ENCODE results near the gene FIS1.
"Not testable (repeated sequence)": the region's sequence is repeated elsewhere in the genome, so short reads cannot be mapped to it uniquely, and the experiment has no call there.

FIS1 gene

GRCh38 chr7:101244375-101245146 lies at the start of gene FIS1:
FIS1 (minus strand) TSS chr7:101245081; CDS start chr7:101245004, 77 bp downstream.
- DNase-seq, result peak; percentile 84

- no peak for DNase-seq
These were observed 49.4 kb upstream of the FIS1 start for GRCh38 chr7:101294039-101294831.

- not testable (repeated sequence) for DNase-seq
These were observed 48.5 kb upstream of the FIS1 start for GRCh38 chr7:101293069-101294021.

GRCh38 chr7:101292566-101292965 lies 47.7 kb upstream of the FIS1 start:
- DNase-seq, result not testable (repeated sequence)

DNA sequence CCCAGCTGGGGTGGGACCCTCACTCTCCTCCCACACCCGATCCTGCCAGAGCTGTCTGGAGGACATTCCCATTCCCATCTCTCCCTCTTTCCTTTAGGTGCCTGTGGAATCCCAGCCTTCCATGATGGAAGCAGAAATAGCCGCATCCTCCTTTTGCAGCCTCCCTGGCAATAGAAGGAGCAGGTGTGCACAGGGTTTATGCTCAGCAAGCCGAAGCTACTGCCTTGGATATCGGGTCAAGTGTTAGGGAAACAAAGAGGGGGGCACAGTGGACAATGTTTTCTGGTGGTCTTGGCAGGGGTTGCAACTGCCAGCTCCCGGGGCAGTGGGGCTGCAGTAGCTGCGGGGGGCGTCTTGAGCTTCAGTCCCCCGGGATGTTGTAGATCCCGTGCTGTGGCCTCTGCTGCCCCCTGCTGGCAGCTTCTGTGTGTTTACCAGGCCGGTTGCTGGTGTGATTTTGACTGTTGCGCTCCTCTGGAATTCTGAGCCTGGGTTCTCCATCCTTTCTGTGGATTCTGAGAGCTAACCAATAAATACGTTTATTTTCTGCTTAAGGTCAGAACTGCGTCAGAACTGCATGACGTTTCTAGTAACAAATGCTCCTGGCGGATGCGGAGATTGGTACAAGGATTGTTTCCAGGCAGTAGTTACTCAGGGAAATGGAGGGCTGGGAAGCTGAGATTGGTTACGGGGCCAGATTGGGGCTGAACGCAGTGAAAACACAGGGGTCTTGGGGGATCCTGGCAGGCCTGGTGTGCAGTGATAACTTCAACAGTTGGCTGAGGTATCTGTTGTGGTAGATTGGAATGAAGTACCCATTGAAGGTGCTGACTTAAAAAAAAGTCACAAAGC lies 45.5 kb upstream of the FIS1 start:
- peak; percentile 32 for DNase-seq

DNA sequence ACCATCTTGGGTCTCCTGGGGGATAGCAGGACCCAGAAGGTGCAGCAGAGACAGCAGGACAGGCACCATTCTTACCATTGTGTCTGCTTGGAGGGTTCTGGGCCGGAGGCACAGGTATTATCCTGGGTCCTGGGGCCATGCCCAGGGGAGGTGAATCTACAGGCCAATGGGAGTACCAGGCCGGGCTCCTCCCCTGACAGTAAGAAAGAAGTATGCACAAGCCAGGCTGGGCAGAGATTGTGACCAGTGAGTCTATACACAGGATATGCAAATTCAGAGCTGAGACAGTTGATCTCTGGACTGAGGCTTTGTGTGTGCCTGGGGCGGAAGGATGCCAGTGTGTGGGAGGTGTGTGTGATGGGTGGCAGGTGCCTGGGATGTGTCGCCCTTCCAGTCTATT lies 44.8 kb upstream of the FIS1 start:
- not testable (repeated sequence) for DNase-seq

GRCh38 chr7:101288439-101288838 lies 43.6 kb upstream of the FIS1 start:
- no peak for DNase-seq

GRCh38 chr7:101287032-101287431 lies 42.2 kb upstream of the FIS1 start:
- no peak for DNase-seq

DNA sequence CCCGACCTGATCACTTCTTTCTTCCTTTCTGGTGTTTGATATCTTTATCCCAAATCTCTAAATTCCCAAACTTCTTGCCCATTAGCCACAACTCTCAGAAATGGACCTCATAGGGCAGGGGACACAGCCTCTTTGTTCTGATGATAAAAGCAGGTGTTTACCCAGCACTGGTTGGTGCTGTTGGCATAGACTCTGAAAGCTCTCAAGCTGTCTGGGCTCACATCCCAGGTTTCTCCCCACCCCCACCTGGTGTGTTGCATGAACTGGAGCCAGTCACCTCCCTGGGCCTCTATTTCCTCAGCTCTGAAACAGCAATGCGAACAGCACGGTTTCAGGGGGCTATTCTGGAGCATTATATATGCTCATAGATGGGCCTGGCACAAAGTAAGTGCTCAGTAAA lies 41.0 kb upstream of the FIS1 start:
- not testable (repeated sequence) for DNase-seq

GRCh38 chr7:101285171-101285570 lies 40.3 kb upstream of the FIS1 start:
- DNase-seq, result no peak

DNA sequence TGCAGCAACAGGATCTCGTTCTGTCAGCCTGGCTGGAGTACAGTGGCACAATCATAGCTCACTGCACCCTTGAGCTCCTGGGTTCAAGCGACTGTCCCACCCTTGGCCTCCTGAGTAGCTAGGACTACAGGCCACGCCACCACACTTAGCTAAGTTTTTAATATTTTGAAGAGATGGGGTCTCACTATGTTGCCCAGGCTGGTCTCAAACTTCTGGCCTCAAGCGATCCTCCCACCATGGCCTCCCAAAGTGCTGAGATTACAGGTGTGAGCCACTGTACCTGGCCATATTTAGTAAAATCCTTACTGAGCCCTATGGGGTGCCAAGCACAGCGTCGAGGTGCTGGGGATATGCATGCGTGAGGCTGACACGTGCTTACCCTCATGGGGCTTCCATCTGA lies 36.0 kb upstream of the FIS1 start:
- not testable (repeated sequence) for DNase-seq

DNA sequence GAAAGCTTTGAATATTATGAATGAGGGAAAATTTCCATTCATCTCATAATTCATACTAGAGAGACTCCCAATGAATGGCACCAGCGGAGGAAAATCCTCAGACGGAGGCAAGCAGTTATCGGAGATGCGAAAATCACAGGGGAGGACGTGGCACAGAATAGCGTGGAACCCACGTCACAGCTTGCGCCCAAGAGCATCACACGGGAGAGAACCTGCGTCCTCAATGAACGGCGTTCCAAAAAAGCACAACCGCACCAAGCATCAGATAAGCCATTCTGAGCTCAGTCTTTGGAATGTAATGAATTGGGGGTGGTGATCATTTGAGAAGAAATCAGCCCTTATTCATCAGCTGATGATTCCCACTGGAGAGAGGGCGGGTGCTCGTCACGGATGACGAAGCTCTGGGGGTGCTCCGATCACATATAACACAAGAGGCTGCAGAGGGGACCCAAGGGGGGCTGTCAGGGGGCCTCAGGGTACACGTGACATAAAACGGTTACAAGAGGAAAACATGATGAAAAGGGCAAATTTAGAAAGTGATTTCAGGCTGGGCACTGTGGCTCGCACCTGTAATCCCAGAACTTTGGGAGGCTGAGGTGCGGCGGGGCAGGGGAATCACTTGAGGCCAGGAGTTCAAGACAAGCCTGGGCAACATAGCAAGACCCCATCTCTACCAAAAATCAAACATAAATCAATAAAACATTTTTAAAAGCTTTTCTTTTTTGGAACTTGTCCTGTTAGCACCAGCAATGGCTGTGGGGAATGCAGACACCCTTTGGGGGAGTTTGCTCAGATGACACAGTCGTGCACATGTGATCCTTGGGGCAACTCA lies 33.8 kb upstream of the FIS1 start:
- DNase-seq, result no peak

DNA sequence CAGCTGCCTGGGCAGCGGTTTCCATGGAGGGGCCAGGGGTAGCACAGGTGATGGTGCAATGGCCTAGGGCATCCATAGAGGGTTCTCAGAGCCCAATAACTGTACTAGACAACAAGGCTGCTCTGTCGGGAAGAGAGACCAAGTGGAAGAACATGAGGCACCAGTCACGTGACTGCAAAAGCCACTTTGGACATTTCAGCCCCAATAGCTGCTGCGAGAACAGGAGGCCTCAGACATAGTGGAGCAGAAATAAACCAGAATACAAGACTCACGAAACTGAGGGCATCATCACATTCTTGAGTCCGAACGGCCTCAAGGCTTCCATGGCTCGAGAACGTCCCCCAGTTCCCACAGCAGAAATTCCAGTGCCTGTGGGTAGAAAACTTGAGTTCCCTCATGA lies 32.3 kb upstream of the FIS1 start:
- DNase-seq, result no peak

GRCh38 chr7:101273206-101273605 lies 28.3 kb upstream of the FIS1 start:
- no peak for DNase-seq

- no peak for DNase-seq
These were observed 26.1 kb upstream of the FIS1 start for GRCh38 chr7:101271021-101271420.

DNA sequence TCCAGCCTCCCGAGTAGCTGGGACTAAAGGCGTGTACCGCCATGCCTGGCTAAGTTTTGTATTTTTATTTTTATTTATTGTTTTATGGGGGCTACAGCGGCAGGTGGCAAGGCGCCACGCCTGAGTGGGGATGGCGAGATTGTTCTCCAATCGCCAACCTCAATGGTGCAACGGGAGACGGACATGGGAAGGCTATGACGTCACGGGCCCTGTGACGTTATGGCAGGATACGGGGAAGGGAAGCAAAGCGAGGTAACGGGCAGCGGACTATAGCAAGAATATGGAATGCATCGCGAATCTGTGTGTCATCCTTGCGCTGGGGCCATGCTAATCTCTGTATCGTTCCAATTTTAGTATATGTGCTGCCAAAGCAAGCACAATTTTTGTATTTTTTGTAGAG lies 24.8 kb upstream of the FIS1 start:
- no peak for DNase-seq

DNA sequence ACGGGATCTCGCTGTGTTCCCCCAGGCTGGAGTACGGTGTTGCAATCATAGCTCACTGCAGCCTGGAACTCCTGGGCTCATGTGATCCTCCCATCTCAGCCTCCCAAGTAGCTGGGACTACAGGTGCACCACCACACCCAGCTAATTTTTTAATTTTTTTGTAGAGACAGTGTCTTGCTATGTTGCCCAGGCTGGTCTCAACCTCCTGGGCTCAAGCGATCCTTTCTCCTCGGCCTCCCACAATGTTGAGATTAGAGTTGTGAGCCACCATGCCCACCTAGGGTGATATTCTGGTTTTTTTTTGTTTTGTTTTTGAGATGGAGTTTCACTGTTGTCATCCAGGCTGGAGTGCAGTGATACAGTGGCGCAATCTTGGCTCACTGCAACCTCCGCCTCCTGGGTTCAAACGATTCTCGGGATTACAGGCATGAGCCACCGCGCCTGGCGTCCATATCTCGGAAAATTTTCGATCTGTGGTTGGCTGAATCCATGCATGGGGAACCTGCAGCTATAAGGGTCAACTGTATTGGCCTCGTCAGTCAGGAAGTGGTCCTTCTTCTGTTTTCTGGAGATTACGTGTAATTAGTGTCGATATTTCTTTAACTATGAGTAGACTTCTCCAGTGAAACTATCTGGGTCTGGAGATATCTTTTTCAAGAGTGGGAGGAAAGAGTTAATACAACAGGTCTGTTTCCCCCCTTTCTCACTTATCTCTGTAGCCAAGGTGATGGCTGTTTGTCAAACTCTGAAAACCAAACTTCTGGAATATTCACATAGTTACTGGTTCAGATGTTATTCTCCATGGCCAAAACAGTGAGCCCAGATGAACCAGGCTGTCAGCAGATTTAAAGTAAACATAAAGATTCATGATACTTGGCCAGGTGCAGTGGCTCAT lies 21.0 kb upstream of the FIS1 start:
- no peak for DNase-seq

- DNase-seq, result not testable (repeated sequence)
These were observed 19.3 kb upstream of the FIS1 start for GRCh38 chr7:101264102-101264706.

DNA sequence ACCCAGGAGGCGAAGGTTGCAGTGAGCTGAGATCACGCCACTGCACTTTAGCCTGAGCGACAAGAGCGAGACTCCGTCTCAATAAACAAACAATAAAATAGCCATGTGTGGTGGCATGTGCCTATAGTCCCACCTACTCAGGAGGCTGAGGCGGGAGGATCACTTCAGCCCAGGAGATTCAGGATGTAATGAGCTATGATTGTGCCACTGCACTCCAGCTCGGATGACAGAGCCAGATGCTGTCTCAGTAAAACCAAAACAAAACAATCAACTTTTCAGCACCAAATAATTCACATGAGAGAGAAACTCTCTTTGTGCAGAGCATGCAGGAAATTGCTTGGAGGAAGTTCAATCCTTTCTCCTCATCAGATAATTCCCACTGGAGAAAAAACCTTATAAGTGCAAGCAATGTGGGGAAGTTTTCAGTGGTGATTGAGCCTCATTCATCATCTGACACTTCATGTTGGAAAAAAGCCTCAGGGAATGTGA lies 13.4 kb upstream of the FIS1 start:
- DNase-seq, result no peak

All from NCI-H1694 (cell line).